ENCODE results near the gene C9orf78. TPM values are rescaled to one million over a fixed set of nuclear protein-coding genes. Genes with fewer than 3 reads are reported as not detected.

The C9orf78 gene
- total RNA-seq, 1 experiment from 2014 or later = 37.5 TPM

DNA sequence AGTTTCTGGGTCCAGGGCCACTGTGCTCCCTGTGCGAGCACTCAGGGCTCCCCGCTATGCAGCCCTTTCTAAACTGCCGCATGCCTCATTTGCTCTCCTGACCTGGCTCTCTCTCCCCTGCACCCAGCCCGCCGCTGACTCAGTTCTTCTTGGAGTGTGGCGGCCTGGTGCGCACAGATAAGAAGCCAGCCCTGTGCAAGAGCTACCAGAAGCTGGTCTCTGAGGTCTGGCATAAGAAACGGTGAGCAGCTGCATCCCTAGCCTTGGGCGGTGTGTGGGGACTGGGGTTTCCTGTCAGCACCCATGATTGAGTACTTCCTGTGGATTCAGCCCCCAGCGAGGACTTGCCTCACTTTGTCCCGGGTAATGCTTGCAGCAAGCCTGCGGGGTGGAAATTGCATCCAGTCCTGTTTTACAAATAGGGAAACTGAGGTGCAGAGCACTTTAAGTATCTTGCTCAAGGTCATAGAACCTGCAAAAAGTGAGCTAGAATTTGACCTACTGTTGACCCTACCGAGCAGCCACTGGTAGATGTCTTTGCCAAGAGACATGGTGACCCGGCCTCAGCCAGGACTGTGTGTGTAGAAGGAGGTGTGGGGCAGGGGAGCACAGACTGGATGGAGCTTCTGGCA is 28.1 kb upstream of the C9orf78 start:
- Mint-ChIP-seq H3K9me3 (no peaks in the 10 kb centered on the region), H3K27me3 (ENCODE audit: low read depth) (no peaks in the 10 kb centered on the region), H3K4me3 (no peak overlapping the region), H3K36me3 (ENCODE audit: insufficient read depth in 1 of 3, low read depth in 3 of 3) (peaks cover 10 to 43% (median 30%) of the 10 kb centered on the region in 3 experiments; a peak in 6 of 7 replicates), H3K27ac (no peak overlapping the region), H3K4me1 (no peaks in the 10 kb centered on the region)
- no peak overlapping the region for H3K4me2 ChIP-seq (ENCODE audit: insufficient read depth, insufficient read length, low read length)
- no peaks in the 10 kb centered on the region for H4K20me1 ChIP-seq (ENCODE audit: control insufficient read depth, insufficient read depth, insufficient read length)
- H3K9ac ChIP-seq (ENCODE audit: extremely low read depth, insufficient read length, low read length) = no peak overlapping the region
- no peaks in the 10 kb centered on the region for H3K23me2 ChIP-seq (ENCODE audit: insufficient read length, low read depth, low read length, poor library complexity, severe bottlenecking)
- H3K23ac ChIP-seq (ENCODE audit: insufficient read length, low read depth, low read length) = no peak overlapping the region
- no peak overlapping the region for H2BK5ac ChIP-seq (ENCODE audit: insufficient read length, low read length)
- no peak overlapping the region for H4K91ac ChIP-seq (ENCODE audit: insufficient read length, low read depth, low read length)
- no peak overlapping the region for H3K27ac ChIP-seq (ENCODE audit: insufficient read length, low read depth, low read length)
- H3K14ac ChIP-seq (ENCODE audit: insufficient read depth, low read length) = no peak overlapping the region
- WGBS (ENCODE audit: extremely low coverage, insufficient read length, low lambda C conversion rate) = no CpG with 5 or more reads among the region's 14 CpGs
- H3K18ac ChIP-seq (ENCODE audit: insufficient read length, low read depth, low read length) = no peak overlapping the region
- no peaks in the 10 kb centered on the region for H3K27me3 ChIP-seq (ENCODE audit: insufficient read depth, low read length)
- no peak overlapping the region for H2BK15ac ChIP-seq (ENCODE audit: low read depth, low read length)
- H3K9me3 ChIP-seq (ENCODE audit: control insufficient read depth, low read depth, low read length) = no peaks in the 10 kb centered on the region
- H2AFZ ChIP-seq (ENCODE audit: low read length) = no peak overlapping the region
- H2BK20ac ChIP-seq (ENCODE audit: low read depth, low read length, poor library complexity, severe bottlenecking) = no peak overlapping the region
- peak; percentile 32 for DNase-seq
- H3K56ac ChIP-seq (ENCODE audit: insufficient read length, low read depth, low read length) = no peak overlapping the region
- H3T11ph ChIP-seq (ENCODE audit: low read length) = no peak overlapping the region
- H4K8ac ChIP-seq (replicated peaks; ENCODE audit: insufficient read length, low read depth, low read length) = no peak overlapping the region
- H3K4ac ChIP-seq (ENCODE audit: low read depth, low read length) = no peak overlapping the region
- no peak overlapping the region for H2BK120ac ChIP-seq (ENCODE audit: low read depth, low read length, poor library complexity, severe bottlenecking)
- no peaks in the 10 kb centered on the region for H3K79me2 ChIP-seq (ENCODE audit: insufficient read depth, low read length)
- TF ChIP-seq, protein P1, sequence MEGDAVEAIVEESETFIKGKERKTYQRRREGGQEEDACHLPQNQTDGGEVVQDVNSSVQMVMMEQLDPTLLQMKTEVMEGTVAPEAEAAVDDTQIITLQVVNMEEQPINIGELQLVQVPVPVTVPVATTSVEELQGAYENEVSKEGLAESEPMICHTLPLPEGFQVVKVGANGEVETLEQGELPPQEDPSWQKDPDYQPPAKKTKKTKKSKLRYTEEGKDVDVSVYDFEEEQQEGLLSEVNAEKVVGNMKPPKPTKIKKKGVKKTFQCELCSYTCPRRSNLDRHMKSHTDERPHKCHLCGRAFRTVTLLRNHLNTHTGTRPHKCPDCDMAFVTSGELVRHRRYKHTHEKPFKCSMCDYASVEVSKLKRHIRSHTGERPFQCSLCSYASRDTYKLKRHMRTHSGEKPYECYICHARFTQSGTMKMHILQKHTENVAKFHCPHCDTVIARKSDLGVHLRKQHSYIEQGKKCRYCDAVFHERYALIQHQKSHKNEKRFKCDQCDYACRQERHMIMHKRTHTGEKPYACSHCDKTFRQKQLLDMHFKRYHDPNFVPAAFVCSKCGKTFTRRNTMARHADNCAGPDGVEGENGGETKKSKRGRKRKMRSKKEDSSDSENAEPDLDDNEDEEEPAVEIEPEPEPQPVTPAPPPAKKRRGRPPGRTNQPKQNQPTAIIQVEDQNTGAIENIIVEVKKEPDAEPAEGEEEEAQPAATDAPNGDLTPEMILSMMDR (conservative IDR thresholded peaks at IDR 0.05) = no peak
- no peak overlapping the region for H2AK5ac ChIP-seq (ENCODE audit: insufficient read length, low read length)
- no peak overlapping the region for H2BK12ac ChIP-seq (ENCODE audit: insufficient read length, low read depth, low read length)
- no peaks in the 10 kb centered on the region for H3K4me1 ChIP-seq (ENCODE audit: insufficient read depth, low read length)
- no peaks in the 10 kb centered on the region for H3K79me1 ChIP-seq (ENCODE audit: insufficient read depth, low read depth, low read length, poor library complexity, severe bottlenecking)
- H4K5ac ChIP-seq (ENCODE audit: insufficient read length, low read depth, low read length) = no peak overlapping the region
